HepG2 (cell line): Measurements from ENCODE around the gene LOXL3. TPM values are rescaled to one million over a fixed set of nuclear protein-coding genes. Genes with fewer than 3 reads are reported as not detected.

Experiments used
- ASH2L ChIP-seq: fragments of 300-600, 200-600 bp; sonication (generic); IDR thresholded peaks from 2 replicates; pipeline ENCODE4 v1.7.0; 2017; ENCODE audit warnings: low read depth, mild to moderate bottlenecking, moderate library complexity, mixed read lengths, low read length; ENCODE audit not compliant: insufficient read length
- BRD4 ChIP-seq: sonication (generic); formaldehyde crosslinking; IDR thresholded peaks from 2 replicates; pipeline ENCODE4 v1.4.0; 2020; ENCODE audit warnings: missing genetic modification reagents
- CHD4 ChIP-seq: fragments of 200-600 bp; sonication (generic); IDR thresholded peaks from 2 replicates; pipeline ENCODE4 v1.7.0; 2017; ENCODE audit warnings: mild to moderate bottlenecking, low read length, borderline replicate concordance
- EED ChIP-seq: sonication (generic); formaldehyde crosslinking; IDR thresholded peaks from 2 replicates; pipeline ENCODE4 v1.5.0; 2020; ENCODE audit warnings: mild to moderate bottlenecking, missing genetic modification reagents
- HDAC6 ChIP-seq: fragments of 200-600 bp; sonication (generic); IDR thresholded peaks from 2 replicates; pipeline ENCODE4 v1.7.0; 2017; ENCODE audit warnings: mild to moderate bottlenecking, antibody characterized with exemption, low read length, low read depth
- HES4 ChIP-seq: sonication (generic); formaldehyde crosslinking; IDR thresholded peaks from 2 replicates; pipeline ENCODE4 v1.9.0; 2021; ENCODE audit warnings: mild to moderate bottlenecking, missing genetic modification reagents, borderline replicate concordance
- IKZF1 ChIP-seq: fragments of 450-650 bp; IDR thresholded peaks from 2 replicates; pipeline ENCODE4 v1.7.1; 2016
- KDM2A ChIP-seq: sonication (generic); formaldehyde crosslinking; IDR thresholded peaks from 2 replicates; pipeline ENCODE4 v1.4.0; 2020; ENCODE audit warnings: low read depth, missing genetic modification reagents, borderline replicate concordance
- KLF6 ChIP-seq: IDR thresholded peaks from 2 replicates; pipeline ENCODE4 v1.8.0; 2016; ENCODE audit warnings: missing biosample characterization, missing genetic modification reagents
- PHF21A ChIP-seq: sonication (generic); formaldehyde crosslinking; IDR thresholded peaks from 2 replicates; pipeline ENCODE4 v1.5.0; 2020; ENCODE audit warnings: mild to moderate bottlenecking, missing genetic modification reagents
- PRMT3 ChIP-seq: sonication (generic); formaldehyde crosslinking; IDR thresholded peaks from 2 replicates; pipeline ENCODE4 v1.8.1; 2022; ENCODE audit warnings: low read depth, mild to moderate bottlenecking, moderate library complexity, missing genetic modification reagents, borderline replicate concordance
- SRSF1 ChIP-seq: fragments of 200-400 bp; formaldehyde crosslinking; optimal IDR thresholded peaks from 2 replicates; pipeline ENCODE3; 2017; ENCODE audit warnings: mild to moderate bottlenecking, low read depth, low read length, moderate library complexity
- YY1 ChIP-seq: IDR thresholded peaks from 2 replicates; pipeline ENCODE4 v1.6.1; 2011; ENCODE audit warnings: low read length, low read depth, moderate library complexity, mild to moderate bottlenecking; ENCODE audit not compliant: insufficient read depth, insufficient replicate concordance
- ZBTB7A ChIP-seq: sonication (generic); formaldehyde crosslinking; IDR thresholded peaks from 2 replicates; pipeline ENCODE4 v1.8.0; 2022; ENCODE audit warnings: mild to moderate bottlenecking, missing genetic modification reagents
- ZBTB7B ChIP-seq: sonication (generic); formaldehyde crosslinking; IDR thresholded peaks from 2 replicates; pipeline ENCODE4 v1.4.0; 2020; ENCODE audit warnings: missing genetic modification reagents
- ZFP36L1 ChIP-seq: sonication (generic); formaldehyde crosslinking; IDR thresholded peaks from 2 replicates; pipeline ENCODE4 v1.8.0; 2022; ENCODE audit warnings: mild to moderate bottlenecking, missing genetic modification reagents, moderate library complexity
- ZNF7 ChIP-seq: IDR thresholded peaks from 2 replicates; pipeline ENCODE4 v1.6.1; 2016; ENCODE audit warnings: missing biosample characterization, missing genetic modification reagents
- ZNF850 ChIP-seq: sonication (generic); formaldehyde crosslinking; conservative IDR thresholded peaks from 2 replicates; pipeline ENCODE4 v1.9.0; 2021; ENCODE audit warnings: mild to moderate bottlenecking, missing genetic modification reagents
- polyA plus RNA-seq, 8 experiments: library from polyadenylated mRNA; depleted of rRNA in 3 of 8; stranded (reverse) in 7 of 8; unstranded in 1 of 8; fragments of >200 nt; fragmentation: Illumina TruSeq in 4 of 8; extraction: Trizol in 4 of 8; gene quantifications; 2 replicates each; pipeline versions ENCODE4 v1.2.1 to v1.2.3, GENCODE V29; 2011 to 2016; ENCODE audit warnings: low read depth in 4 of 8, missing spikeins in 1 of 8, mixed read lengths in 1 of 8; ENCODE audit not compliant: insufficient read depth in 1 of 8
- total RNA-seq, 5 experiments: library from RNA; depleted of rRNA; stranded (reverse); fragments of >200 nt; fragmentation: Illumina TruSeq; extraction: Trizol; gene quantifications; 2 replicates each; pipeline ENCODE4 v1.2.3, GENCODE V29; 2016; ENCODE audit warnings: low read depth in 1 of 5
- TF ChIP-seq, protein P1 (sequence below): sonication (generic); formaldehyde crosslinking; IDR thresholded peaks from 2 replicates; pipeline ENCODE4 v1.8.1; 2022; ENCODE audit warnings: low read depth, mild to moderate bottlenecking, missing genetic modification reagents
- TF ChIP-seq, protein P2 (sequence below): sonication (generic); formaldehyde crosslinking; IDR thresholded peaks from 2 replicates; pipeline ENCODE4 v1.5.0; 2020; ENCODE audit warnings: missing genetic modification reagents, mild to moderate bottlenecking, borderline replicate concordance
- TF ChIP-seq, protein P3 (sequence below): sonication (generic); formaldehyde crosslinking; IDR thresholded peaks from 2 replicates; pipeline ENCODE4 v1.5.0; 2020; ENCODE audit warnings: mild to moderate bottlenecking, missing genetic modification reagents
- TF ChIP-seq, protein P4 (sequence below): sonication (generic); formaldehyde crosslinking; IDR thresholded peaks from 2 replicates; pipeline ENCODE4 v1.4.0; 2020; ENCODE audit warnings: missing genetic modification reagents

Gene LOXL3
- total and polyA plus RNA-seq, 2 of the 13 experiments (the other 11 are each of a cell fraction or from before 2014, with no cell fraction given): 0.55 to 6.5 TPM

DNA sequence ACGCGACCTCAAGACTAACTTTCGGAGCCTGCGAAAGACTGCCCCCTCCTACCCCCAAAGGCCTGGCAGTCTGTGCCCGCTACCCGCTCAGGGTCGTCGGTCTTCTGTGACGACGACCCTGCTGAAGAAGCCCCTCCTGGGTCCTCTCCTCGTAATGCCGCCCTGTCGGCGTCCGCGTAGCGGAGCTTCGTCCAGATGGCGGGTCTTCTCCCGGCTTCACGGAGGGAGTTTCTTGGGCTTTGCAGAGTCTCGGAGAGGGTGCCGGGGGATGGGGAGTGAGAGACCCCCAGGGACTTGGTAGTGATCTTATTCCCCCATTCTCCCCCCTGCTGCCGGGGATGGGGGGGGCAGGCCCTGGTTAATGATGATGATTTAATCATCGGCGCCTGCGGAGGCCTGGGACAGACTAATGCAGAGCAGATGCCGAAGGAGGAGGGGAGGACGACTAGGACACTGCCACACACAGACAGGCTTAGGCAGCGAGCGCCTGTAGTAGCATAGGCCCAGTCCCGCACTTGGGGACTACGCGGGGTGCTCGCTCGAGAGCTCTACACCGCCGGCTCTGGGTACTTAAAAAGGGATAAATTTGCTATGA lies 45.7 kb downstream of the LOXL3 start (continued):
- no peak for TF ChIP-seq PRMT3 (CRISPR knock-in tag)
- TF ChIP-seq HDAC6: no peak
- TF ChIP-seq, protein P1, sequence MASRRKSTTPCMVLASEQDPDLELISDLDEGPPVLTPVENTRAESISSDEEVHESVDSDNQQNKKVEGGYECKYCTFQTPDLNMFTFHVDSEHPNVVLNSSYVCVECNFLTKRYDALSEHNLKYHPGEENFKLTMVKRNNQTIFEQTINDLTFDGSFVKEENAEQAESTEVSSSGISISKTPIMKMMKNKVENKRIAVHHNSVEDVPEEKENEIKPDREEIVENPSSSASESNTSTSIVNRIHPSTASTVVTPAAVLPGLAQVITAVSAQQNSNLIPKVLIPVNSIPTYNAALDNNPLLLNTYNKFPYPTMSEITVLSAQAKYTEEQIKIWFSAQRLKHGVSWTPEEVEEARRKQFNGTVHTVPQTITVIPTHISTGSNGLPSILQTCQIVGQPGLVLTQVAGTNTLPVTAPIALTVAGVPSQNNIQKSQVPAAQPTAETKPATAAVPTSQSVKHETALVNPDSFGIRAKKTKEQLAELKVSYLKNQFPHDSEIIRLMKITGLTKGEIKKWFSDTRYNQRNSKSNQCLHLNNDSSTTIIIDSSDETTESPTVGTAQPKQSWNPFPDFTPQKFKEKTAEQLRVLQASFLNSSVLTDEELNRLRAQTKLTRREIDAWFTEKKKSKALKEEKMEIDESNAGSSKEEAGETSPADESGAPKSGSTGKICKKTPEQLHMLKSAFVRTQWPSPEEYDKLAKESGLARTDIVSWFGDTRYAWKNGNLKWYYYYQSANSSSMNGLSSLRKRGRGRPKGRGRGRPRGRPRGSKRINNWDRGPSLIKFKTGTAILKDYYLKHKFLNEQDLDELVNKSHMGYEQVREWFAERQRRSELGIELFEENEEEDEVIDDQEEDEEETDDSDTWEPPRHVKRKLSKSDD: 0 out of 2 replicates have a peak, but pooled peaks have one; percentile 17
- peak; percentile 19 for TF ChIP-seq PHF21A
- 0 out of 2 replicates have a peak, but pooled peaks have one; percentile 54 for TF ChIP-seq HES4 (CRISPR knock-in tag)
- TF ChIP-seq YY1: peak; percentile 28
- TF ChIP-seq, protein P2, sequence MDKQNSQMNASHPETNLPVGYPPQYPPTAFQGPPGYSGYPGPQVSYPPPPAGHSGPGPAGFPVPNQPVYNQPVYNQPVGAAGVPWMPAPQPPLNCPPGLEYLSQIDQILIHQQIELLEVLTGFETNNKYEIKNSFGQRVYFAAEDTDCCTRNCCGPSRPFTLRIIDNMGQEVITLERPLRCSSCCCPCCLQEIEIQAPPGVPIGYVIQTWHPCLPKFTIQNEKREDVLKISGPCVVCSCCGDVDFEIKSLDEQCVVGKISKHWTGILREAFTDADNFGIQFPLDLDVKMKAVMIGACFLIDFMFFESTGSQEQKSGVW (CRISPR knock-in tag): no peak
- TF ChIP-seq ZBTB7A (CRISPR knock-in tag): peak; percentile 45; the same call in 1 of the 2 replicates
- peak; percentile 26; the same call in 1 of the 2 replicates for TF ChIP-seq EED (CRISPR knock-in tag)
- TF ChIP-seq, protein P3, sequence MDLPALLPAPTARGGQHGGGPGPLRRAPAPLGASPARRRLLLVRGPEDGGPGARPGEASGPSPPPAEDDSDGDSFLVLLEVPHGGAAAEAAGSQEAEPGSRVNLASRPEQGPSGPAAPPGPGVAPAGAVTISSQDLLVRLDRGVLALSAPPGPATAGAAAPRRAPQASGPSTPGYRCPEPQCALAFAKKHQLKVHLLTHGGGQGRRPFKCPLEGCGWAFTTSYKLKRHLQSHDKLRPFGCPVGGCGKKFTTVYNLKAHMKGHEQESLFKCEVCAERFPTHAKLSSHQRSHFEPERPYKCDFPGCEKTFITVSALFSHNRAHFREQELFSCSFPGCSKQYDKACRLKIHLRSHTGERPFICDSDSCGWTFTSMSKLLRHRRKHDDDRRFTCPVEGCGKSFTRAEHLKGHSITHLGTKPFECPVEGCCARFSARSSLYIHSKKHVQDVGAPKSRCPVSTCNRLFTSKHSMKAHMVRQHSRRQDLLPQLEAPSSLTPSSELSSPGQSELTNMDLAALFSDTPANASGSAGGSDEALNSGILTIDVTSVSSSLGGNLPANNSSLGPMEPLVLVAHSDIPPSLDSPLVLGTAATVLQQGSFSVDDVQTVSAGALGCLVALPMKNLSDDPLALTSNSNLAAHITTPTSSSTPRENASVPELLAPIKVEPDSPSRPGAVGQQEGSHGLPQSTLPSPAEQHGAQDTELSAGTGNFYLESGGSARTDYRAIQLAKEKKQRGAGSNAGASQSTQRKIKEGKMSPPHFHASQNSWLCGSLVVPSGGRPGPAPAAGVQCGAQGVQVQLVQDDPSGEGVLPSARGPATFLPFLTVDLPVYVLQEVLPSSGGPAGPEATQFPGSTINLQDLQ (CRISPR knock-in tag): peak; percentile 29; the same call in 1 of the 2 replicates
- peak; percentile 64 for TF ChIP-seq ZBTB7B (CRISPR knock-in tag)
- peak; percentile 54 for TF ChIP-seq SRSF1
- no peak for TF ChIP-seq BRD4 (CRISPR knock-in tag)
- TF ChIP-seq, protein P4, sequence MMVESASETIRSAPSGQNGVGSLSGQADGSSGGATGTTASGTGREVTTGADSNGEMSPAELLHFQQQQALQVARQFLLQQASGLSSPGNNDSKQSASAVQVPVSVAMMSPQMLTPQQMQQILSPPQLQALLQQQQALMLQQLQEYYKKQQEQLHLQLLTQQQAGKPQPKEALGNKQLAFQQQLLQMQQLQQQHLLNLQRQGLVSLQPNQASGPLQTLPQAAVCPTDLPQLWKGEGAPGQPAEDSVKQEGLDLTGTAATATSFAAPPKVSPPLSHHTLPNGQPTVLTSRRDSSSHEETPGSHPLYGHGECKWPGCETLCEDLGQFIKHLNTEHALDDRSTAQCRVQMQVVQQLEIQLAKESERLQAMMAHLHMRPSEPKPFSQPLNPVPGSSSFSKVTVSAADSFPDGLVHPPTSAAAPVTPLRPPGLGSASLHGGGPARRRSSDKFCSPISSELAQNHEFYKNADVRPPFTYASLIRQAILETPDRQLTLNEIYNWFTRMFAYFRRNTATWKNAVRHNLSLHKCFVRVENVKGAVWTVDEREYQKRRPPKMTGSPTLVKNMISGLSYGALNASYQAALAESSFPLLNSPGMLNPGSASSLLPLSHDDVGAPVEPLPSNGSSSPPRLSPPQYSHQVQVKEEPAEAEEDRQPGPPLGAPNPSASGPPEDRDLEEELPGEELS (CRISPR knock-in tag): 0 out of 2 replicates have a peak, but pooled peaks have one; percentile 4
- TF ChIP-seq CHD4: 0 out of 2 replicates have a peak, but pooled peaks have one; percentile 45
- TF ChIP-seq KDM2A: peak; percentile 52
- TF ChIP-seq ASH2L: peak; percentile 40
- TF ChIP-seq KLF6 (CRISPR knock-in tag): no peak
- 0 out of 2 replicates have a peak, but pooled peaks have one; percentile 11 for TF ChIP-seq ZNF850 (CRISPR knock-in tag)
- TF ChIP-seq ZNF7 (CRISPR knock-in tag): no peak
- no peak for TF ChIP-seq IKZF1
- peak; percentile 31 for TF ChIP-seq ZFP36L1
